ENCODE data around the gene ELN.

ELN gene

GRCh38 chr7:74013539-74014272, 14.3 kb upstream of the ELN start:
- TF ChIP-seq ZC3H10 (CRISPR knock-in tag; IDR thresholded peaks at IDR 0.05) = no peak
- no peak for TF ChIP-seq ESRRG (CRISPR knock-in tag; IDR thresholded peaks at IDR 0.05)
- no peak for TF ChIP-seq ZFP30 (CRISPR knock-in tag; IDR thresholded peaks at IDR 0.05)
- TF ChIP-seq, protein P1, sequence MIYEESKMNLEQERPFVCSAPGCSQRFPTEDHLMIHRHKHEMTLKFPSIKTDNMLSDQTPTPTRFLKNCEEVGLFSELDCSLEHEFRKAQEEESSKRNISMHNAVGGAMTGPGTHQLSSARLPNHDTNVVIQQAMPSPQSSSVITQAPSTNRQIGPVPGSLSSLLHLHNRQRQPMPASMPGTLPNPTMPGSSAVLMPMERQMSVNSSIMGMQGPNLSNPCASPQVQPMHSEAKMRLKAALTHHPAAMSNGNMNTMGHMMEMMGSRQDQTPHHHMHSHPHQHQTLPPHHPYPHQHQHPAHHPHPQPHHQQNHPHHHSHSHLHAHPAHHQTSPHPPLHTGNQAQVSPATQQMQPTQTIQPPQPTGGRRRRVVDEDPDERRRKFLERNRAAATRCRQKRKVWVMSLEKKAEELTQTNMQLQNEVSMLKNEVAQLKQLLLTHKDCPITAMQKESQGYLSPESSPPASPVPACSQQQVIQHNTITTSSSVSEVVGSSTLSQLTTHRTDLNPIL (CRISPR knock-in tag; IDR thresholded peaks at IDR 0.05; ENCODE audit: low read depth) = no peak
- no peak for TF ChIP-seq ZNF8 (CRISPR knock-in tag; IDR thresholded peaks at IDR 0.05)
- no peak for TF ChIP-seq TCF4 (CRISPR knock-in tag; IDR thresholded peaks at IDR 0.05; ENCODE audit: borderline replicate concordance)
- no peak for TF ChIP-seq ZNF70 (CRISPR knock-in tag; IDR thresholded peaks at IDR 0.05)
- TF ChIP-seq RARB (CRISPR knock-in tag; IDR thresholded peaks at IDR 0.05) = no peak
- TF ChIP-seq SNAI2 (CRISPR knock-in tag; IDR thresholded peaks at IDR 0.05) = no peak
- no peak for TF ChIP-seq ZNF565 (CRISPR knock-in tag; conservative IDR thresholded peaks at IDR 0.05; ENCODE audit: low read depth)
- ATAC-seq = peak; percentile 8; the same call in 2 of the 3 replicates

DNA sequence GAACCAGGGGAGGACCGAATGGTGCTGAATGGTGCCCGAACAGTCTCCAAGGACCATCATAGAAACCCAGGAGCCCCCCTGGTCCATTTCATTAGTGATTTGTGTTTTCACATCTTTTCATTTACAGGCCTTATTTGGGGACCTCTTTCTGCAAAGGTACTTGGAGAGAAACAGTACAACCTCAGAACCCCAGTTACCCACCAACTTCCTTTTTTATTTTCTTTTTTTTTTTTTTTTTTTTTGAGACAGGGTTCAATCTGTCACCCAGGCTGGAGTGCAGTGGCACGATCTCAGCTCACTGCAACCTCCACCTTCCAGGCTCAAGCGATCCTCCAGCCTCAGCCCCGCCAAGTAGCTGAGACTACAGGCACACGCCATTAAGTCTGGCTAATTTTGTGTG, 13.0 kb upstream of the ELN start:
- no peak for TF ChIP-seq RARB (CRISPR knock-in tag; IDR thresholded peaks at IDR 0.05)
- TF ChIP-seq ESRRG (CRISPR knock-in tag; IDR thresholded peaks at IDR 0.05) = no peak
- no peak for TF ChIP-seq ARNTL (CRISPR knock-in tag; IDR thresholded peaks at IDR 0.05; ENCODE audit: borderline replicate concordance, low read depth)
- TF ChIP-seq ZFP3 (CRISPR knock-in tag; IDR thresholded peaks at IDR 0.05) = no peak
- TF ChIP-seq OSR1 (CRISPR knock-in tag; IDR thresholded peaks at IDR 0.05) = no peak
- no peak for TF ChIP-seq ZFP30 (CRISPR knock-in tag; IDR thresholded peaks at IDR 0.05)
- no peak for TF ChIP-seq CSDC2 (CRISPR knock-in tag; IDR thresholded peaks at IDR 0.05)
- no peak for TF ChIP-seq TCF4 (CRISPR knock-in tag; IDR thresholded peaks at IDR 0.05; ENCODE audit: borderline replicate concordance)
- TF ChIP-seq, protein P2, sequence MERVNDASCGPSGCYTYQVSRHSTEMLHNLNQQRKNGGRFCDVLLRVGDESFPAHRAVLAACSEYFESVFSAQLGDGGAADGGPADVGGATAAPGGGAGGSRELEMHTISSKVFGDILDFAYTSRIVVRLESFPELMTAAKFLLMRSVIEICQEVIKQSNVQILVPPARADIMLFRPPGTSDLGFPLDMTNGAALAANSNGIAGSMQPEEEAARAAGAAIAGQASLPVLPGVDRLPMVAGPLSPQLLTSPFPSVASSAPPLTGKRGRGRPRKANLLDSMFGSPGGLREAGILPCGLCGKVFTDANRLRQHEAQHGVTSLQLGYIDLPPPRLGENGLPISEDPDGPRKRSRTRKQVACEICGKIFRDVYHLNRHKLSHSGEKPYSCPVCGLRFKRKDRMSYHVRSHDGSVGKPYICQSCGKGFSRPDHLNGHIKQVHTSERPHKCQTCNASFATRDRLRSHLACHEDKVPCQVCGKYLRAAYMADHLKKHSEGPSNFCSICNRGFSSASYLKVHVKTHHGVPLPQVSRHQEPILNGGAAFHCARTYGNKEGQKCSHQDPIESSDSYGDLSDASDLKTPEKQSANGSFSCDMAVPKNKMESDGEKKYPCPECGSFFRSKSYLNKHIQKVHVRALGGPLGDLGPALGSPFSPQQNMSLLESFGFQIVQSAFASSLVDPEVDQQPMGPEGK (CRISPR knock-in tag; IDR thresholded peaks at IDR 0.05; ENCODE audit: borderline replicate concordance) = no peak
- no peak for TF ChIP-seq ZNF565 (CRISPR knock-in tag; conservative IDR thresholded peaks at IDR 0.05; ENCODE audit: low read depth)
- TF ChIP-seq ZC3H10 (CRISPR knock-in tag; IDR thresholded peaks at IDR 0.05) = no peak
- TF ChIP-seq ISL1 (CRISPR knock-in tag; IDR thresholded peaks at IDR 0.05) = no peak
- no peak for TF ChIP-seq BACH2 (CRISPR knock-in tag; IDR thresholded peaks at IDR 0.05; ENCODE audit: borderline replicate concordance)
- TF ChIP-seq ZNF70 (CRISPR knock-in tag; IDR thresholded peaks at IDR 0.05) = no peak
- no peak for ATAC-seq

- no peak for ATAC-seq
- no peak for TF ChIP-seq BACH2 (CRISPR knock-in tag; IDR thresholded peaks at IDR 0.05; ENCODE audit: borderline replicate concordance)
- no peak for TF ChIP-seq PPARA (CRISPR knock-in tag; IDR thresholded peaks at IDR 0.05; ENCODE audit: borderline replicate concordance)
- TF ChIP-seq ISL1 (CRISPR knock-in tag; IDR thresholded peaks at IDR 0.05) = no peak
- TF ChIP-seq GLIS3 (CRISPR knock-in tag; IDR thresholded peaks at IDR 0.05) = no peak
- no peak for TF ChIP-seq OSR1 (CRISPR knock-in tag; IDR thresholded peaks at IDR 0.05)
- TF ChIP-seq ZC3H10 (CRISPR knock-in tag; IDR thresholded peaks at IDR 0.05) = no peak
- TF ChIP-seq, protein P1 (CRISPR knock-in tag; IDR thresholded peaks at IDR 0.05; ENCODE audit: low read depth) = no peak
- no peak for TF ChIP-seq ZFP3 (CRISPR knock-in tag; IDR thresholded peaks at IDR 0.05)
- no peak for TF ChIP-seq CSRNP3 (CRISPR knock-in tag; IDR thresholded peaks at IDR 0.05)
- no peak for TF ChIP-seq RARB (CRISPR knock-in tag; IDR thresholded peaks at IDR 0.05)
Observed at GRCh38 chr7:74015670-74016069, 12.3 kb upstream of the ELN start.

- ATAC-seq = no peak
- TF ChIP-seq ZC3H10 (CRISPR knock-in tag; IDR thresholded peaks at IDR 0.05) (no peak), ISL1 (CRISPR knock-in tag; IDR thresholded peaks at IDR 0.05) (no peak), GLIS3 (CRISPR knock-in tag; IDR thresholded peaks at IDR 0.05) (no peak), TCF4 (CRISPR knock-in tag; IDR thresholded peaks at IDR 0.05; ENCODE audit: borderline replicate concordance) (no peak), SNAI2 (CRISPR knock-in tag; IDR thresholded peaks at IDR 0.05) (no peak), CSRNP3 (CRISPR knock-in tag; IDR thresholded peaks at IDR 0.05) (no peak), ZNF70 (CRISPR knock-in tag; IDR thresholded peaks at IDR 0.05) (no peak)
- TF ChIP-seq, protein P3, sequence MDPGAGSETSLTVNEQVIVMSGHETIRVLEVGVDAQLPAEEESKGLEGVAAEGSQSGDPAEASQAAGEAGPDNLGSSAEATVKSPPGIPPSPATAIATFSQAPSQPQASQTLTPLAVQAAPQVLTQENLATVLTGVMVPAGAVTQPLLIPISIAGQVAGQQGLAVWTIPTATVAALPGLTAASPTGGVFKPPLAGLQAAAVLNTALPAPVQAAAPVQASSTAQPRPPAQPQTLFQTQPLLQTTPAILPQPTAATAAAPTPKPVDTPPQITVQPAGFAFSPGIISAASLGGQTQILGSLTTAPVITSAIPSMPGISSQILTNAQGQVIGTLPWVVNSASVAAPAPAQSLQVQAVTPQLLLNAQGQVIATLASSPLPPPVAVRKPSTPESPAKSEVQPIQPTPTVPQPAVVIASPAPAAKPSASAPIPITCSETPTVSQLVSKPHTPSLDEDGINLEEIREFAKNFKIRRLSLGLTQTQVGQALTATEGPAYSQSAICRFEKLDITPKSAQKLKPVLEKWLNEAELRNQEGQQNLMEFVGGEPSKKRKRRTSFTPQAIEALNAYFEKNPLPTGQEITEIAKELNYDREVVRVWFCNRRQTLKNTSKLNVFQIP (CRISPR knock-in tag; IDR thresholded peaks at IDR 0.05; ENCODE audit: borderline replicate concordance, low read depth) = no peak
- TF ChIP-seq, protein P2 (CRISPR knock-in tag; IDR thresholded peaks at IDR 0.05; ENCODE audit: borderline replicate concordance) = no peak
Observed at GRCh38 chr7:74017125-74017524, 10.8 kb upstream of the ELN start.
